Esophagus squamous epithelium (tissue), 4 donors: Measurements from ENCODE around the gene GYS2.

ENCODE experiments used
- POLR2A ChIP-seq, 4 donors: fragments of 450-650 bp; IDR thresholded peaks; one replicate each; pipeline ENCODE4 v1.6.1; 2017; ENCODE audit warnings: antibody characterized with exemption in 4 of 4, mild to moderate bottlenecking in 4 of 4, moderate library complexity in 3 of 4
- TF ChIP-seq, protein P1 (sequence below), 6 experiments: fragments of 450-650 bp in 4 of 6; fragments of 200-600 bp in 2 of 6; sonication (generic) in 2 of 6; IDR thresholded peaks; one replicate each; pipeline ENCODE4 v1.5.1; 2016 to 2019; ENCODE audit warnings: antibody characterized with exemption in 6 of 6, mild to moderate bottlenecking in 4 of 6, moderate library complexity in 4 of 6

DNA sequence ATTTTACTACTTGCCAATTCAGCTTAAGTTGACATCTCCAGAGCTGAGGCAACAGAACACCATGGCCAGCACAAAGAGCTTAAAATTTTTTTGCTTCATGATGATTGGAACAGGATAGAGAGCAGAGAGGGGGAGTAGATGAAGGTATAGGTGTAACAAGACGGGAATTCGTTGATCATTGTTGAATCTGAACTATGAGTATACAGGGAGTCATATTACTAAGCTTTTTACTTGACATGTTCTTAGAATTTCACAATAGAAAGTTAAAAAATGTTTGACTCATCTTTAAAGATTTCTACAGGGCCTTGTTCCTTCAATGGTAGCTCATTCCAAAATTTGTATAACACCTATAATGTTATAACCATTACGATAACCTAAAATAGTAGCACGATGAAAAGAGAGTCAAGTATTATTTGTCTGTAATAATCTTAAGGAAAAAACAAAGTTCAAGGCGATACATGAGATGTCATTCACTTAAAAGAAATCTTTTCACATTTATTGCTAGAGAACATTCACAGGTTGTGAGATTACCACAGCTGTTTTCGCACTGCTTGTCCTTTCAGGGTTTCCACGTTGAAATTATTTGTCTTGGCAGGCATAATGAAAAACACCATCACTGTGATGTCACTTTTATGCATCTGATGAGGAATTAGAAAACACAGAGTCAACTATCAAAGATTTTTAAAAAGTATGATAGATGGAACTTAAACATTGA is 44.6 kb downstream of the GYS2 start:
- TF ChIP-seq, protein P1, sequence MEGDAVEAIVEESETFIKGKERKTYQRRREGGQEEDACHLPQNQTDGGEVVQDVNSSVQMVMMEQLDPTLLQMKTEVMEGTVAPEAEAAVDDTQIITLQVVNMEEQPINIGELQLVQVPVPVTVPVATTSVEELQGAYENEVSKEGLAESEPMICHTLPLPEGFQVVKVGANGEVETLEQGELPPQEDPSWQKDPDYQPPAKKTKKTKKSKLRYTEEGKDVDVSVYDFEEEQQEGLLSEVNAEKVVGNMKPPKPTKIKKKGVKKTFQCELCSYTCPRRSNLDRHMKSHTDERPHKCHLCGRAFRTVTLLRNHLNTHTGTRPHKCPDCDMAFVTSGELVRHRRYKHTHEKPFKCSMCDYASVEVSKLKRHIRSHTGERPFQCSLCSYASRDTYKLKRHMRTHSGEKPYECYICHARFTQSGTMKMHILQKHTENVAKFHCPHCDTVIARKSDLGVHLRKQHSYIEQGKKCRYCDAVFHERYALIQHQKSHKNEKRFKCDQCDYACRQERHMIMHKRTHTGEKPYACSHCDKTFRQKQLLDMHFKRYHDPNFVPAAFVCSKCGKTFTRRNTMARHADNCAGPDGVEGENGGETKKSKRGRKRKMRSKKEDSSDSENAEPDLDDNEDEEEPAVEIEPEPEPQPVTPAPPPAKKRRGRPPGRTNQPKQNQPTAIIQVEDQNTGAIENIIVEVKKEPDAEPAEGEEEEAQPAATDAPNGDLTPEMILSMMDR (IDR thresholded peaks at IDR 0.05): no peak
- TF ChIP-seq POLR2A (IDR thresholded peaks at IDR 0.05): no peak
